GM21526 (cell line): ENCODE measurements around the gene CD6.
"Not testable (repeated sequence)": the region's sequence is repeated elsewhere in the genome, so short reads cannot be mapped to it uniquely, and the experiment has no call there.

Experiments used
- ATAC-seq: cut with Tn5 transposase; IDR thresholded peaks from one replicate; pipeline ENCODE4 v1.9.1; 2021; ENCODE audit warnings: moderate library complexity; ENCODE audit not compliant: unreplicated experiment, low FRiP score

The CD6 gene

GRCh38 chr11:60951904-60952741 is 19.4 kb upstream of the CD6 start, which contains the start of gene SLC15A3:
Gene SLC15A3 (minus strand): TSS chr11:60952176. CDS start chr11:60951551, 625 bp downstream.
- peak; percentile 79 for ATAC-seq

DNA sequence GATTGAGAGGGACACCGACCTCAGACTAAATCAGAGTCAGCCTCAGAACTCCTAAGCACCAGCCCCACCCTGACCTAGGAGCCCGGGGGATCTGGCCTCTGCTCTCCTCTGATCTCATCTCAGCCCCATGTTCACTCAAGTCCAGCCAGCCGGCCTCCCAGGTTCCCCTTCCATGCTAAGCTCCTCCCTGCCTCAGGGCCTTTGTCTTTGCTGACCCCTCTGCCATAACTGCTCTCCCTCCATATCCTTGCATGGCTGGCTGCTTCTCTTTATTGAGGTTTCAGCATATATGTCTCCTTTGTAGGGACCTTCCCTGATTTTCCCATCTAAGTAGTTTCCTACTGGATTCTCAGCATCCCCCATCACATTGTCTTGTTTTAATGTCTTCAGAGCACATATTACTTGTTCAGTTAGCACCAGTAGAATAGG is 18.7 kb upstream of the CD6 start:
- ATAC-seq, result peak; percentile 1

DNA sequence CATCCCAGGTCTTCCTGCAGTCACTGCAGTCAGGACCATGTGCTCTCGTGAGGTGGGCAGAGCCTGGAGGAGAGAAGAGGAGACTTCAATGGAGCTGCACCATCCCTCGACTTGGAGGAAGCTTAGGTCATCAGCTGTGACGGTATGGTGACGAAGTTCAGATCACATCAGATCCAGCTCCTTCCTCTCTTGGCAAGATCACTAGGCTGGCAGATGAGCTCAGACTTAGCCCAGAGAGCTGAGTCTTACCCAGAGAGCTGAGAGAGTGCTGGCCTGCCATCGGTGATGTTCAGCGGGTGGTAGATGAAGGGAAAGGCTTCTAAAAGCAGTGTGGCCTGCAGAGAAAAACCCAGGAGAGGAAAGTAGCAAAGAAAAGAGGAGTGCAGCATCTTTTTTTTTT is 17.7 kb upstream of the CD6 start:
- ATAC-seq, result no peak

DNA sequence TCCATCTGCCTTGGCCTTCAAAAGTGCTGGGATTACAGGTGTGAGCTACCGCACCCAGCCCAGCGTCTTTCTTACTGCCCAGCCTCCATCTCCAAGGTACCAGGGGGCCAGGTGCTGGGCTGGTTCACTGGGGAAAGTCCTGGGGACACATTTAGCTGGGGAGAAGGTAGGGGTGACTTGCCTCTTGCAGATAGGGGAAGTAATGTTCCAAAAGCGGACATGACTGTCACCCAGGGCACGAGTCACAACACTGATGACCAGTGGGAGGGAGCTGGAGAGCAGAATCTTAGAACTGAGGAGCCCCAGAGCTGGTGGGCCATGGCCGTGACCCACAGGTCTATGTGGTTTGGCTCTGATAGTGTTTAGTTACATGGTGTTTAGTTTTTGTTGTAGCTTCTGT is 17.1 kb upstream of the CD6 start:
- ATAC-seq, result no peak

GRCh38 chr11:60955571-60955970 is 15.9 kb upstream of the CD6 start:
- no peak for ATAC-seq

DNA sequence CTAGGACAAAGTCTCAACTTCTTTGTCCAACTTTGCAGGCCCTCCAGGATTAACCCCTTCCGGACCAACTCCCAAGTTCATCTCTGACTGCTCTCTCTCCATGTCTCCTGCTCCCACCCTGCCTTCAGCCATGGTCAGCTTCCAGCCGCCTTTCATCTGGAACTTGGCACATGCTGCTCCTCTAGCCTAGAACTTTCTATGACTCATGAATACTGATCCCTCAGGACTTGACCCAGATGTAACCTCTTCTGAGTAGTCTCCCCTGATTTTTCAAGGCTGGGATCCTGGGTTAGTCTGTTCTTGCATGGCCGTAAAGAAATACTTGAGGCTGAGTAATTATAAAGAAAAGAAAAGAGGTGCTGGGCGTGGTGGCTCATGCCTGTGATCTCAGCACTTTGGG is 14.3 kb upstream of the CD6 start:
- no peak for ATAC-seq

DNA sequence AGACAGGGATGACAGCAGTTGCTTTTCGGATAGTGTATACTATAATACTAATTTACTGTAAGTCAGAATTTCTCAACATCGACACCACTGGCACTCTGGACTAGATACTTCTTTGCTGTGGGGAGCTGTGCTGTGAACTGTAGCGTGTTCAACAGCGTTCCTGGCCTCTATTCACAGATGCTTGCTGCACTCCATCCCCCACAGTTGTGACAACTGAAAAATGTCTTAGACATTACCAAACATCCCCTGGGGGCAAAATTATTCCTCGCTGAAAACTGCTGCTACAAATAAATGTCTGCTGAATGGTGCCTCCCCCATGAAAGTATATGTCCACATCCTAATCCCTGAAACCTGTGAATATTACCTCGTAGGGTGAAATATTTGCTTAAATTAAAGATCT is 12.0 kb upstream of the CD6 start:
- no peak for ATAC-seq

DNA sequence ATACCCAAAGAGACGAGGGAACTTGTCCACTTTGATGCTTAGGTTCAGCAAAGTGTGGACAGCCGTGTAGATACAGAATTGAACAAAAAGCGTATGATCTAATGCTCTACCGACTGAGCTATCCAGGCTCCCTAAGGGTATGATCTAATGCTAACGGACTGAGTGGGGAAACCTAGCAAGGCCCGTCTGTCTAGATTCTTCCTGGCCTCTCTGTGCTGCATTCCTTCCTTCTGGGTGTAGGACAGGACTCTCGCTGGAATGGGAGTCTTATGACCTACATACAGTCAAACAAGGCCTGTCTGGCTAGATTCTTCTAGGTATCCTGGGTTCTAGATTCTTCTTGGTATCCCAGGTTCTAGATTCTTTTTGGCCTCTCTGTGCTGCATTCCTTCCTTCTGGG is 11.1 kb upstream of the CD6 start:
- ATAC-seq, result no peak

DNA sequence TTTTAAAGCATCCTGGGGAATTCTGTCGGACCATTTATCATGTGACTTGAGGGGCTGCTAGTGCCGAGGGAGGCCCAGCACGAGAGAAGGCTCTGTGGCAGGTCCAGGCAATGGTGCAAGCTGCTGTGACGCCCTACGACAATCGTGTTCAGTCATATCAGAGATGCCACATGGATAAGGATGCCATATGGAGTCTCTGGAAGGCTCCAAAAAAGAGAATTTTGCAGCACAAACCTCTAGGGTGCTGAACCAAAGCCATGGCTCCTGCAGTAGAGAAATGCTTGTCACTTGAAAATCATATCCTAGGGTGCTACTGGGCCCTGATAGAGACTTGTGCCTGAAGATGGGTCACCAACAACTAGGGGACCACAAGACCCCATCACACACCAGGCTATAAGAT is 6.7 kb upstream of the CD6 start:
- ATAC-seq, result no peak

- ATAC-seq, result no peak
Observed at GRCh38 chr11:60966890-60967289, 4.6 kb upstream of the CD6 start.

- ATAC-seq, result no peak
Observed at GRCh38 chr11:60968223-60968622, 3.3 kb upstream of the CD6 start.

DNA sequence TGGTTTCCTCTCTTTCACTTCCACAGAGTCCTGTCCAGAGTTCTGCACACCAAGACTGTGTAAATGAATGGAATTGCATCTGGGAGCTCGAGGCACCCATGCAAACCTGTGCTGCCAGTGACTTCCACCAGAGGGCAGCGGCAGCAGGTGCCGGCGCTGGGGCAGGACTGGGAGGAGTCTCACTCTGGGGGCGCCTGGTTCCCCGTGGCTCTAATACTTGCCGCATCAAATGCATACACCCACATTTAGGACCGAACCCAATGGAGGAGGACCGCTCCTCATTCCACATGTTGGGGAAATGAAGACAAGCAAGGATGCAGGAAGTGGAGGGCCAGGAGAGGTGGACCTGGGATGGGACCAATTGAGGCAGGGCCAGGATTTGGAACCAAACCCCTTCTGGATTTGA is 1.1 kb upstream of the CD6 start:
- ATAC-seq, result no peak

DNA sequence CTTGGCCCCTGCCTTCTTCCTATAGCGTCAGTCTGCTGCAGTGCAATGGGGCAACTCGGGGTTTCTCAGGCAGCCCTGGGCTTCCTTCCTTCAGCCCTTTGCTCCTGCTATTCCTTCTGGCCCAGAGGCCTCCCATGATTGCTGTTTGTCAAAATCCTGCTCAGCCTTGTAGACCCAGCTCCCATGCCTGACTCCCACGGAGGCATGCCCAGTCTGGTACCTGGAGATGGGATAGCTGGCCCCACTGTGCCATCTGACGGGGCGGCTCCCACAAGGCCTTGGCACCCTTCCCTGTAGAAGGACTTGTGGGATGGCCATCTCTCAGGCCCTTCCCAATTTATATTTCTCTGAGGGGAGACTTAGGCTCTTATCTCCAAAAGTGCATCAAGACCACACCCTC is 590 bp upstream of the CD6 start:
- no peak for ATAC-seq

DNA sequence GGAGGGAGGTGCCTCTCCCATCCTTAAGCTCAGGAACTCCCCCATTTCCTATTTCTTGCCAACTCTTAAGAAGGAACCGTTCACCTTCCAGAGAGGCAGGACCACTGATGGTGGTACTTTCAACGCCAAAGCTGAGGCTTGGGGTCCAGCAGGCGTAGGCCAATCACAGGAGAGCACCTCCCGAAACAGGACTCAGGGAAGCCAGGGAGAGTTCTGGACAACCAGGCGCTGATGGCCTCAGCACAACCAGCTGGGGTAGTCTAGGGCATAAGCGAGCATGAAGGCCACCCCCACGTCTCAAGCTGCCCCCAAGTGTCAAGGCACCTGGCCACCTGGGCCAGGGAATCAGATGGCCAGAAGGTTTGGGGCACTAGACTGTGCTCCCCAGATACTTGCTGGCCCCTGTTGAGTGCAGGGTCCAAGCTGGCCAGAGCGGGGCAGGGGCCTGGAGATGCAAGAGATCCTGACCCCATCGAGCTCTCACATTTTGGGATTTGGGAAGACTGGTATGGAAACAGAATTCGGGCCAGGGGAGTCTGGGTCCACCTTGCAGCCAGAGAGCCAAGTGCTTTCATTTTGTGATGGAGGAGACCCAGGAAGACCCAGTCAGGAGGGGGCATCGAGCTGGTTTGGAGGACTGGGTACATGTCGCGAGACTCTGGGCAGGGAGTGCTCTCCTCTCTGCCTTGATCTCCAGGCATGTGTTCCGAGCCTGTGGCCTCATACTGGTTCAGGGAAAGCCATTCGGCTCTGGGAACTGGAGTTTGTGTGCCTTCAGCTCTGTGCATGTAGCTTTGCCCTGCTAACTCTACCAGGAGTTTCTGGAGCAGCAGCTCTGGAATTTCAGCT is 926 bp downstream of the CD6 start:
- ATAC-seq, result no peak

DNA sequence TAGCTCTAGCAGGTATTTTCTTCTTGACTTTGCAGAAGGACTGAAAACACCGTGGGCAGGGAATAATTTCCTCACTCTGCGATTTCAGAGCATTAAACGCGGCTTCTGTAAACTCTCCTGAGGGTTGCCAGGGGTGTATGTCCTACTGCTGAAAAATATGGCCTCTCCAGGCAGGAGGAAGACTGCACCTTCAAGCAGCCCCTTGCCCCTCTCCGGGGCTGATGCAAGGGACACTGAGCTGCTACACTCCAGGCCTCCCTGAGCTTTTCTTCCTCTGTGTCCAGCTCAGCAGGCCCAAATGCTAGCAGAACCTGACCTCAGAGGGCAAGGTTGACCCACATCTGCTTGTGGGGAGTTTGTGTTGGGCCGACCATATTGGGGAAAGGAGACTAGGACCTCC is 2.2 kb downstream of the CD6 start:
- ATAC-seq, result no peak

GRCh38 chr11:60974316-60974715 is 2.8 kb downstream of the CD6 start:
- not testable (repeated sequence) for ATAC-seq

GRCh38 chr11:60974726-60975125 is 3.2 kb downstream of the CD6 start:
- ATAC-seq, result no peak

DNA sequence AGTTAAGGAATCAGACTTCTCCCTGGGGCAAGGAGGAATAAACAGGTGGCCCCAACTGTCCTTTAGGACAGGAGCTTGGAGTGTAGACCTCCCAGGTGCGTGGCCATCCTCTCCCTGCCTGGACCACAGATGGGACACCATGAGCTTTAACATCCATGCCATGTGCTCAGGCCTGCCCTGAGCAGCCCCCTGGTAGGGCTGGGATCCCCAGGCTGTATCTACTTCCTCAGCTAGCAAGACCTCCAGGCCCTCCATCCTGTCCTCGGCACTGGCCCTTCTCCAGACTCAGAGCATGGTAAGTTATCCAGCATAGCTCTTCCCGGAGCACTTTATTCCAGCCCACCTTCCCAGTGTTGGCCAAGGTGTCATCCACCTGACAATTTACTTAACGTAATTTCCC is 5.7 kb downstream of the CD6 start:
- ATAC-seq, result no peak

DNA sequence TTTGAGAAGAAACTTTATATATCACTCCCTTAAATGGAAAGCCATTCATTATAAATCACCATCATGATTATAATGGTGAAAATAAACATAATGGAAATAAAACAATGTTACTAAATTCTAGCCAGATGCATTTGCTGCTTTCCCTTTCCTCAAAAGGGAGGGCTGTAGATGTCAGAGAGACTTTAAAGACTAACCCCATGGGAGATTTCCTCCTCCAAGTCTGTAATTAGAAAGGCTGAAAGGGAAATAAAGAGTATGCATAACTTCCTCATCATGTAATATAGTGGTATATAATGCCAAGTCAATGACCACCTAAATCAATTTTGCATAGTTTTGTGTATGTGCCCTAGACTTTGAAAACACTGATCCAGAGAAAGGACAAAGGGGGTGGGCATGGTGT is 6.4 kb downstream of the CD6 start:
- ATAC-seq, result no peak

DNA sequence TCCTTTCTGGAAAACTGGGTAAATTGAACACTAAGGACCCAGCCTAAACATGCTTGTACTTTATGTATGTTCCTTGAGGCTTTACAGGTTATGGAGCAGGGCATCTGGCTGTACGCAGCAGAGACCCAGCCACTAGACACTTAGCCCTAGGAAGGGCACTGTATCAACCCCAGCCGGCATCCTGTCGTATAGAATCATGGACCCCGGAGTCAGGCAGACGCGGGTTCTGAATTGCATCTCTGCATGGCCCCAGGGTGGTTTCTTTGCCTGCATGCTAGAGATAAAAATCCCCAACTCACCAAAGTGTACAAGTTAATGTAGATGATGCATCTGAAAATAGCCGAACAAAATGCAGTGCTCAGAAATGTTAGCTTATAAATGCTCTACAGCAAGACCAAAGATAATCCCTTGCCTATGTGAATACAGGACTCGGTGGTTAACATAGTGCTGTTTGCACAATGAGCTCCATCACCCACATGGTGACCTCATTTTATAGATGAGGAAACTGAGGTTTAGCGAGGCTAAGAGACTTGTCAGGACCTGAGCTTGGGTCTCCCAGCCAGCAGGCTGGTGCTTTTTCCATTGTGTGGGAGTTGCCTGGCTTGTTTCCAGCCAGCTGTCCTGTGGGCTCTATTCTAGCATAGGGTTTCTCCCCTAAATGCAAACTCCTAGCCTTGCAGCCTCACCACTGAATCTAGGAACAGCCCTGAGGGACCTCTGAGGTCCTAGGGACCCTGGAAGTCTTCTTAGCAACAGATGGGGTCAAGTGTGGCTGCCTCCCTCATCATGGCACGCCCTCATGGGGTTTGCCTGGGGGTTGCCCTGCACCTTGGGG is 7.3 kb downstream of the CD6 start:
- ATAC-seq, result no peak

GRCh38 chr11:60981515-60981914 is 10.0 kb downstream of the CD6 start:
- no peak for ATAC-seq
